GM12878 (cell line): ENCODE measurements around the gene HOXD10. TPM values are rescaled to one million over a fixed set of nuclear protein-coding genes. Genes with fewer than 3 reads are reported as not detected.

Experiments
- ATAC-seq: fragments of 200-7000 bp; cut with Tn5 transposase; 3 replicates; pipeline ENCODE4 v1.9.1; 2020; ENCODE audit warnings: mild to moderate bottlenecking, moderate library complexity
- BruUV-seq: library from RNA; stranded (reverse); fragments of 400-500 nt; replicated peaks from 2 replicates; lab custom pipeline; 2021; lab: Mats Ljungman, UMichigan
- CTCF ChIA-PET: fragments of 300-600 bp; sonication (Branson Sonifier 250); formaldehyde crosslinking; extraction: SDS; loops from one replicate; lab custom pipeline; 2021; ENCODE audit warnings: inconsistent platforms; lab: Yijun Ruan, JAX
- POLR2A ChIA-PET: fragments of 350-600 bp; formaldehyde crosslinking; extraction: SDS; loops from one replicate; lab custom pipeline; 2021; ENCODE audit warnings: inconsistent platforms; lab: Charles Lee
- RAD21 ChIA-PET: fragments of 300-600 bp; sonication (Branson Sonifier 250); formaldehyde crosslinking; loops from one replicate; lab custom pipeline; 2023; ENCODE audit warnings: antibody characterized with exemption; ENCODE audit not compliant: unreplicated experiment; lab: Charles Lee
- SMC1A ChIA-PET: fragments of 300-600 bp; sonication (Branson Sonifier 250); formaldehyde crosslinking; loops from one replicate; lab custom pipeline; 2023; ENCODE audit not compliant: unreplicated experiment, uncharacterized antibody; lab: Charles Lee
- DNase-seq: peaks from one replicate; pipeline ENCODE4 v3.0.0-alpha.2; 2011; ENCODE audit warnings: low read depth, low spot score
- FAIRE-seq: peaks from 3 replicates; lab custom pipeline; 2011; peaks lifted over from hg19 to GRCh38; lab: Jason Lieb, UNC
- H2AFZ ChIP-seq: 2 replicates; pipeline ENCODE4 v1.6.0; 2011; ENCODE audit warnings: low read depth, low read length, control low read depth; ENCODE audit not compliant: control insufficient read depth
- H3K27ac ChIP-seq: 2 replicates; pipeline ENCODE4 v1.5.1; 2011; ENCODE audit warnings: control low read depth; ENCODE audit not compliant: control insufficient read depth, insufficient read depth
- H3K27me3 ChIP-seq, 2 experiments: replicated peaks in 1 of 2; 2 replicates each; pipeline versions ENCODE4 v1.6.0 to v1.6.1; 2011; ENCODE audit warnings: low read length in 1 of 2; ENCODE audit not compliant: control insufficient read depth in 2 of 2, insufficient read depth in 2 of 2
- H3K36me3 ChIP-seq, 2 experiments: 2 replicates each; pipeline ENCODE4 v1.5.1; 2011; ENCODE audit warnings: low read length in 1 of 2; ENCODE audit not compliant: control insufficient read depth in 2 of 2, insufficient read depth in 2 of 2
- H3K4me1 ChIP-seq: 2 replicates; pipeline ENCODE4 v1.6.1; 2011; ENCODE audit warnings: mild to moderate bottlenecking, low read length, moderate library complexity, mixed read lengths; ENCODE audit not compliant: control insufficient read depth, insufficient read depth
- H3K4me2 ChIP-seq: 2 replicates; pipeline ENCODE4 v1.6.0; 2011; ENCODE audit warnings: control low read depth; ENCODE audit not compliant: control insufficient read depth, insufficient read depth
- H3K4me3 ChIP-seq: fragments of 200-600 bp; sonication (generic); 2 replicates; pipeline ENCODE4 v1.5.1; 2016
- H3K79me2 ChIP-seq: 2 replicates; pipeline ENCODE4 v1.6.0; 2011; ENCODE audit warnings: low read length; ENCODE audit not compliant: control insufficient read depth, insufficient read depth
- H3K9ac ChIP-seq: 2 replicates; pipeline ENCODE4 v1.8.0; 2011; ENCODE audit warnings: low read length, control low read depth, mixed read lengths; ENCODE audit not compliant: control insufficient read depth, insufficient read depth
- H3K9me3 ChIP-seq: replicated peaks from 3 replicates; pipeline ENCODE4 v1.5.1; 2011; ENCODE audit warnings: mild to moderate bottlenecking, low read length; ENCODE audit not compliant: control insufficient read depth, insufficient read depth
- H4K20me1 ChIP-seq: 2 replicates; pipeline ENCODE4 v1.6.0; 2011; ENCODE audit not compliant: control insufficient read depth, insufficient read depth
- BHLHE40 ChIP-seq, 2 experiments: fragments of 450-650 bp in 1 of 2; IDR thresholded peaks; 2 replicates each; pipeline ENCODE4 v1.6.1; 2011 to 2017; ENCODE audit warnings: low read depth in 2 of 2, borderline replicate concordance in 1 of 2, improper control_type of control experiment in 1 of 2, low read length in 1 of 2, mild to moderate bottlenecking in 1 of 2
- BMI1 ChIP-seq: fragments of 450-650 bp; IDR thresholded peaks from 2 replicates; pipeline ENCODE4 v1.6.1; 2016; ENCODE audit warnings: mild to moderate bottlenecking, moderate library complexity, borderline replicate concordance
- CBFB ChIP-seq: IDR thresholded peaks from 2 replicates; pipeline ENCODE4 v1.6.1; 2016; ENCODE audit warnings: antibody characterized with exemption, low read depth
- CREM ChIP-seq: IDR thresholded peaks from 2 replicates; pipeline ENCODE4 v1.6.1; 2014; ENCODE audit warnings: antibody characterized with exemption, low read depth
- ESRRA ChIP-seq: IDR thresholded peaks from 2 replicates; pipeline ENCODE4 v1.6.1; 2012; ENCODE audit warnings: mild to moderate bottlenecking, low read length, improper control_type of control experiment
- ETV6 ChIP-seq, 2 experiments: fragments of 450-650 bp in 1 of 2; IDR thresholded peaks in 1 of 2; conservative IDR thresholded peaks in 1 of 2; 2 replicates each; pipeline ENCODE4 v1.6.1; 2014; ENCODE audit warnings: antibody characterized with exemption in 1 of 2, borderline replicate concordance in 1 of 2, low read depth in 1 of 2, mild to moderate bottlenecking in 1 of 2, moderate library complexity in 1 of 2
- HDAC6 ChIP-seq: fragments of 200-600 bp; sonication (generic); IDR thresholded peaks from one replicate; pipeline ENCODE4 v1.8.0; 2017; ENCODE audit warnings: antibody characterized with exemption; ENCODE audit not compliant: unreplicated experiment
- IKZF1 ChIP-seq: fragments of 450-650 bp; conservative IDR thresholded peaks from 2 replicates; pipeline ENCODE4 v1.6.1; 2017; ENCODE audit warnings: antibody characterized with exemption, mild to moderate bottlenecking
- JUND ChIP-seq: IDR thresholded peaks from 2 replicates; pipeline ENCODE4 v1.6.1; 2012; ENCODE audit warnings: low read depth, mild to moderate bottlenecking, low read length, improper control_type of control experiment, moderate library complexity
- NFYB ChIP-seq: IDR thresholded peaks from 2 replicates; pipeline ENCODE4 v1.6.1; 2011; ENCODE audit warnings: low read depth, mild to moderate bottlenecking, low read length, improper control_type of control experiment, moderate library complexity; ENCODE audit not compliant: insufficient read depth
- SIN3A ChIP-seq: IDR thresholded peaks from 2 replicates; pipeline ENCODE4 v1.6.1; 2012; ENCODE audit warnings: low read depth, low read length, improper control_type of control experiment
- SMAD5 ChIP-seq: IDR thresholded peaks from 2 replicates; pipeline ENCODE4 v1.6.1; 2016; ENCODE audit warnings: antibody characterized with exemption, low read depth
- USF2 ChIP-seq: IDR thresholded peaks from 2 replicates; pipeline ENCODE4 v1.6.1; 2011; ENCODE audit warnings: low read depth, low read length, improper control_type of control experiment, borderline replicate concordance
- YBX1 ChIP-seq: fragments of 450-650 bp; IDR thresholded peaks from 2 replicates; pipeline ENCODE4 v1.6.1; 2016; ENCODE audit warnings: antibody characterized with exemption
- ZBED1 ChIP-seq: IDR thresholded peaks from 2 replicates; pipeline ENCODE4 v1.6.1; 2016; ENCODE audit warnings: borderline replicate concordance
- WGBS: methylation state at CpG from one replicate; pipeline ENCODE4 v1.1.6; 2016; ENCODE audit warnings: low lambda C conversion rate; ENCODE audit not compliant: insufficient replicate concordance, insufficient coverage; ENCODE audit errors: missing lambda C conversion rate; 5-methylcytosine and 5-hydroxymethylcytosine counted together
- in situ Hi-C: fragments of 300-500 bp; cut with MboI; formaldehyde crosslinking; loops from 9 replicates; pipeline ENCODE4 v1.14.3; 2018; ENCODE audit warnings: mixed read lengths
- intact Hi-C: fragments of 100-400 bp; cut with micrococcal nuclease; formaldehyde crosslinking; loops from one replicate; pipeline ENCODE4 v1.14.2; 2022; ENCODE audit not compliant: unreplicated experiment
- polyA plus RNA-seq, 11 experiments: library from polyadenylated mRNA; depleted of rRNA in 4 of 11; unstranded in 6 of 11; stranded (reverse) in 5 of 11; fragments of >200 nt; fragmentation: Nextera tagmentation in 4 of 11; fragmentation: Illumina TruSeq in 1 of 11; extraction: Ambion mirVana in 4 of 11; extraction: Trizol in 1 of 11; gene quantifications; 1 replicate in 1 of 11; 2 replicates in 10 of 11; pipeline versions ENCODE4 v1.2.1 to v1.2.3, GENCODE V29; 2011 to 2016; ENCODE audit warnings: inconsistent platforms in 2 of 11, missing spikeins in 2 of 11, low read depth in 1 of 11
- total RNA-seq, 4 experiments: library from RNA; depleted of rRNA in 3 of 4; stranded (reverse); fragments of >200 nt in 3 of 4; fragmentation: Illumina TruSeq in 1 of 4; extraction: Trizol in 1 of 4; gene quantifications; 2 replicates each; pipeline versions ENCODE4 v1.2.1 to v1.2.3, GENCODE V29; 2013 to 2021
- TF ChIP-seq, protein P1 (sequence below): fragments of 450-650 bp; formaldehyde crosslinking; IDR thresholded peaks from 2 replicates; pipeline ENCODE4 v1.5.0; 2022; ENCODE audit warnings: mild to moderate bottlenecking, missing genetic modification characterization
- TF ChIP-seq, protein P2 (sequence below): IDR thresholded peaks from 2 replicates; pipeline ENCODE4 v1.6.1; 2012; ENCODE audit warnings: low read length, inconsistent platforms
- TF ChIP-seq, protein P3 (sequence below): IDR thresholded peaks from 2 replicates; pipeline ENCODE4 v1.6.1; 2012; ENCODE audit warnings: low read depth, low read length, improper control_type of control experiment

Gene HOXD10
- total and polyA plus RNA-seq, 10 of the 15 experiments (the other 5 are each of a cell fraction or from before 2014, with no cell fraction given): not detected

DNA sequence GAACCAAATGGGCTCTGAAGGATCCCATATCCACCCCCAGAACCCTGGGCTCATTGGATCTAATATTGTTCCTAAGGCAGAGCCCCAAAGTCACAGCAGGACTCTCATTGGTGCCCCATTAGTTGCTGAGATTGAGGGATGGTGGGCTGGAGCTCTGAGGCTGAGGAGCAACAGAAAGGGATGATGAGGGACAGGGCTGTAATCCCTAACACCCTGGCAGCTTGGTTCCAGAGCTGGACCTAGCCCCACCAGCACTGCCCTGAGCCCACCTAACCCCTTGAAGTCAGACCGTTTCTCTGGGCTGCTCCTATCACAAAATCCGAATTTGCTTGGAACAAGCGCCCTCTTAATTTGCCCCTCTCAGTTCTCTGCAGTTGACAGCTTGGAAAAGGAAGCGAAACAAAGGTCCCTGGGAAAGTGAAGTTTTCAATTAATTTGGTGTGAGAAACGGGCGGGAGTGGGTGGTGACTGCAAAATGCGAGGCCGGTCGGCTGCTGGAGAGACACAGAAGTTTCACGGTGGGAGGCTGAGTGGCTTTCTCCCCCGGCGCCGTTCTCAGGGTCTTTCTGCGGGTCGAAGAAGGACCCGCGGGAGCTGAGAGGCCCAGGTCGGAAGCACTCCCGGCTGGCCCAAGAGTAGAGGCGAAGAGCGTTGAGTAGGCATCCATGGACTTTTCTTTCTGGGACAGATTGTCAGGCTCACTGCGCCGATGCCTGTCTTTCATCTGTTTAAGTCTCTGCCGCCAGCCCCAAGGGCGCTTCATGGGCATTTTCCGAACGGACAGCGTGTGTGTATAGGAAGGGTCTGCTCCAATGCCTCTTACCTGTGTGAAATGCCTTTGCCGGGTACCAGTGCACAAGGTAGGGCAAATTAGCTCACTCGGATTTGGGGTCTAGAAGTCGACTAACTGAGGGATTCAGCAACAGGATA lies 25.0 kb upstream of the HOXD10 start:
- H3K4me3 ChIP-seq: no peak overlapping the region
- POLR2A ChIA-PET: no interaction called here
- SMC1A ChIA-PET: interaction anchor here (0.7 kb wide), 1 partner anchor 459 kb away, joined by 3 read pairs; no protein-coding TSS in a partner anchor
- no TSS peak for BruUV-seq
- no peak overlapping the region for H3K9ac ChIP-seq
- H3K36me3 ChIP-seq: no peaks in the 10 kb centered on the region
- no peaks in the 10 kb centered on the region for H3K79me2 ChIP-seq
- intact Hi-C loops: no loop called here
- RAD21 ChIA-PET: no interaction called here
- no peaks in the 10 kb centered on the region for H3K4me1 ChIP-seq
- no peak overlapping the region for H2AFZ ChIP-seq
- no peak overlapping the region for H3K27ac ChIP-seq
- H3K27me3 ChIP-seq: peaks cover 9 to 30% of the 10 kb centered on the region in 2 experiments
- no peaks in the 10 kb centered on the region for H3K9me3 ChIP-seq
- 42% methylated on average over 31 of the region's 31 CpGs for WGBS
- DNase-seq (no peak), FAIRE-seq (no peak), ATAC-seq (no peak)
- no peak overlapping the region for H3K4me2 ChIP-seq
- H4K20me1 ChIP-seq: no peaks in the 10 kb centered on the region
- CTCF ChIA-PET: interaction anchor here (0.7 kb wide), 1 partner anchor 964 kb away, joined by 3 read pairs; no protein-coding TSS in a partner anchor
- in situ Hi-C loops: no loop called here
- TF ChIP-seq BHLHE40 (IDR thresholded peaks at IDR 0.05; ENCODE audit: borderline replicate concordance in 1 of 2, low read depth in 2 of 2, low read length in 1 of 2) (no peak), SIN3A (no peak), JUND (no peak), IKZF1 (no peak), ETV6 (conservative IDR thresholded peaks at IDR 0.05 in 1 of 2, IDR thresholded peaks at IDR 0.05 in 1 of 2; ENCODE audit: borderline replicate concordance in 1 of 2, low read depth in 1 of 2) (no peak), ESRRA (no peak), ZBED1 (no peak), BMI1 (no peak), USF2 (no peak), YBX1 (no peak), SMAD5 (no peak), CBFB (no peak), HDAC6 (no peak), CREM (no peak), NFYB (no peak)
- TF ChIP-seq, protein P1, sequence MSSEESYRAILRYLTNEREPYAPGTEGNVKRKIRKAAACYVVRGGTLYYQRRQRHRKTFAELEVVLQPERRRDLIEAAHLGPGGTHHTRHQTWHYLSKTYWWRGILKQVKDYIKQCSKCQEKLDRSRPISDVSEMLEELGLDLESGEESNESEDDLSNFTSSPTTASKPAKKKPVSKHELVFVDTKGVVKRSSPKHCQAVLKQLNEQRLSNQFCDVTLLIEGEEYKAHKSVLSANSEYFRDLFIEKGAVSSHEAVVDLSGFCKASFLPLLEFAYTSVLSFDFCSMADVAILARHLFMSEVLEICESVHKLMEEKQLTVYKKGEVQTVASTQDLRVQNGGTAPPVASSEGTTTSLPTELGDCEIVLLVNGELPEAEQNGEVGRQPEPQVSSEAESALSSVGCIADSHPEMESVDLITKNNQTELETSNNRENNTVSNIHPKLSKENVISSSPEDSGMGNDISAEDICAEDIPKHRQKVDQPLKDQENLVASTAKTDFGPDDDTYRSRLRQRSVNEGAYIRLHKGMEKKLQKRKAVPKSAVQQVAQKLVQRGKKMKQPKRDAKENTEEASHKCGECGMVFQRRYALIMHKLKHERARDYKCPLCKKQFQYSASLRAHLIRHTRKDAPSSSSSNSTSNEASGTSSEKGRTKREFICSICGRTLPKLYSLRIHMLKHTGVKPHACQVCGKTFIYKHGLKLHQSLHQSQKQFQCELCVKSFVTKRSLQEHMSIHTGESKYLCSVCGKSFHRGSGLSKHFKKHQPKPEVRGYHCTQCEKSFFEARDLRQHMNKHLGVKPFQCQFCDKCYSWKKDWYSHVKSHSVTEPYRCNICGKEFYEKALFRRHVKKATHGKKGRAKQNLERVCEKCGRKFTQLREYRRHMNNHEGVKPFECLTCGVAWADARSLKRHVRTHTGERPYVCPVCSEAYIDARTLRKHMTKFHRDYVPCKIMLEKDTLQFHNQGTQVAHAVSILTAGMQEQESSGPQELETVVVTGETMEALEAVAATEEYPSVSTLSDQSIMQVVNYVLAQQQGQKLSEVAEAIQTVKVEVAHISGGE (CRISPR knock-in tag): no peak
- TF ChIP-seq, protein P2, sequence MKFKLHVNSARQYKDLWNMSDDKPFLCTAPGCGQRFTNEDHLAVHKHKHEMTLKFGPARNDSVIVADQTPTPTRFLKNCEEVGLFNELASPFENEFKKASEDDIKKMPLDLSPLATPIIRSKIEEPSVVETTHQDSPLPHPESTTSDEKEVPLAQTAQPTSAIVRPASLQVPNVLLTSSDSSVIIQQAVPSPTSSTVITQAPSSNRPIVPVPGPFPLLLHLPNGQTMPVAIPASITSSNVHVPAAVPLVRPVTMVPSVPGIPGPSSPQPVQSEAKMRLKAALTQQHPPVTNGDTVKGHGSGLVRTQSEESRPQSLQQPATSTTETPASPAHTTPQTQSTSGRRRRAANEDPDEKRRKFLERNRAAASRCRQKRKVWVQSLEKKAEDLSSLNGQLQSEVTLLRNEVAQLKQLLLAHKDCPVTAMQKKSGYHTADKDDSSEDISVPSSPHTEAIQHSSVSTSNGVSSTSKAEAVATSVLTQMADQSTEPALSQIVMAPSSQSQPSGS: no peak
- TF ChIP-seq, protein P3, sequence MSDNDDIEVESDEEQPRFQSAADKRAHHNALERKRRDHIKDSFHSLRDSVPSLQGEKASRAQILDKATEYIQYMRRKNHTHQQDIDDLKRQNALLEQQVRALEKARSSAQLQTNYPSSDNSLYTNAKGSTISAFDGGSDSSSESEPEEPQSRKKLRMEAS: no peak
